ENCODE measurements around the gene DGKG.

Gene DGKG

DNA sequence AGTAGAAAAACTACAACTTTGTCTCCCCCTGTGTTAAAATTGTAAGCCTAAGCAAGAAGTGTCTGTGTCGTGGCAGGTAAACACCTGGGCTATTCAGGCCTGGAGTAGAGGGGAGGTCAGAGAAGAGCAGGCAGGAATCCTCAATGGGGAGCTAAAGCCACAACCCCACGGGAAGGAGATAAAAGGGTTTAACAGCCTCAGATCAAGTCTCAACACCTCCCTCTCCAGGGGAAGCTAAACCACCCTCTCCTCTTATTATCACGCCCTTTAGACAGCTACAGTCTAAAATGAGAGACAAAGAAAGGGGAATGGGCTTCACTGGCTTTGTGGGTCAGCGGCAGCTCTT, 264.7 kb downstream of the DGKG start:
- H3K36me3 ChIP-seq (ENCODE audit: insufficient read depth, low read length), result no peaks in the 10 kb centered on the region
- H3K4me2 ChIP-seq (ENCODE audit: low read depth, low read length, poor library complexity, severe bottlenecking), result peak overlapping the region; percentile 57
- H3K27me3 ChIP-seq (ENCODE audit: insufficient read depth, low read length, poor library complexity, severe bottlenecking), result no peaks in the 10 kb centered on the region
- H3F3A ChIP-seq (ENCODE audit: low read depth), result no peaks in the 10 kb centered on the region
- no peaks in the 10 kb centered on the region for H3K79me2 ChIP-seq (ENCODE audit: insufficient read depth, low read length)
- H3K4me3 ChIP-seq (ENCODE audit: low read length, poor library complexity, severe bottlenecking), result peak overlapping the region; percentile 14
- H2AFZ ChIP-seq (ENCODE audit: low read length), result no peak overlapping the region
- no peaks in the 10 kb centered on the region for H4K20me1 ChIP-seq (ENCODE audit: insufficient read depth, low read length, poor library complexity, severe bottlenecking)
- H3K9me3 ChIP-seq (ENCODE audit: insufficient read depth, low read depth, low read length), result no peaks in the 10 kb centered on the region
- H3K4me1 ChIP-seq (ENCODE audit: insufficient read depth, low read length, poor library complexity, severe bottlenecking), result peaks cover 27% of the 10 kb centered on the region
- no peaks in the 10 kb centered on the region for H3K9me2 ChIP-seq (replicated peaks; ENCODE audit: low read depth, low read length)
- peak overlapping the region; percentile 15 for H3K9ac ChIP-seq (ENCODE audit: low read depth, low read length, poor library complexity, severe bottlenecking)
- TF ChIP-seq, protein P1, sequence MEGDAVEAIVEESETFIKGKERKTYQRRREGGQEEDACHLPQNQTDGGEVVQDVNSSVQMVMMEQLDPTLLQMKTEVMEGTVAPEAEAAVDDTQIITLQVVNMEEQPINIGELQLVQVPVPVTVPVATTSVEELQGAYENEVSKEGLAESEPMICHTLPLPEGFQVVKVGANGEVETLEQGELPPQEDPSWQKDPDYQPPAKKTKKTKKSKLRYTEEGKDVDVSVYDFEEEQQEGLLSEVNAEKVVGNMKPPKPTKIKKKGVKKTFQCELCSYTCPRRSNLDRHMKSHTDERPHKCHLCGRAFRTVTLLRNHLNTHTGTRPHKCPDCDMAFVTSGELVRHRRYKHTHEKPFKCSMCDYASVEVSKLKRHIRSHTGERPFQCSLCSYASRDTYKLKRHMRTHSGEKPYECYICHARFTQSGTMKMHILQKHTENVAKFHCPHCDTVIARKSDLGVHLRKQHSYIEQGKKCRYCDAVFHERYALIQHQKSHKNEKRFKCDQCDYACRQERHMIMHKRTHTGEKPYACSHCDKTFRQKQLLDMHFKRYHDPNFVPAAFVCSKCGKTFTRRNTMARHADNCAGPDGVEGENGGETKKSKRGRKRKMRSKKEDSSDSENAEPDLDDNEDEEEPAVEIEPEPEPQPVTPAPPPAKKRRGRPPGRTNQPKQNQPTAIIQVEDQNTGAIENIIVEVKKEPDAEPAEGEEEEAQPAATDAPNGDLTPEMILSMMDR (conservative IDR thresholded peaks at IDR 0.05; ENCODE audit: low read length), result no peak
- TF ChIP-seq EZH2phosphoT487 (IDR thresholded peaks at IDR 0.05; ENCODE audit: borderline replicate concordance), result no peak
